SU-DHL-6 (cell line): Measurements from ENCODE around the gene ZNF654.

Experiments used
- H2AFZ ChIP-seq: fragments of 200-600 bp; sonication (generic); 2 replicates; pipeline ENCODE4 v1.6.1; 2014; ENCODE audit warnings: low read depth, mild to moderate bottlenecking, moderate library complexity, mixed read lengths, antibody characterized with exemption, low read length; ENCODE audit not compliant: severe bottlenecking
- H3F3A ChIP-seq: fragments of 200-600 bp; shearing (Covaris generic); 2 replicates; pipeline ENCODE4 v1.6.0; 2016; ENCODE audit warnings: antibody characterized with exemption, mild to moderate bottlenecking; ENCODE audit not compliant: insufficient read depth
- H3K27ac ChIP-seq: fragments of 200-600 bp; sonication (generic); 2 replicates; pipeline ENCODE4 v1.5.1; 2016; ENCODE audit warnings: low read depth, mild to moderate bottlenecking, low read length, moderate library complexity, mixed read lengths
- H3K27me3 ChIP-seq: fragments of 200-600 bp; sonication (generic), shearing (Covaris generic); 2 replicates; pipeline ENCODE4 v1.6.0; 2014; ENCODE audit warnings: mild to moderate bottlenecking, low read length
- H3K36me3 ChIP-seq: fragments of 200-600 bp; sonication (generic); 2 replicates; pipeline ENCODE4 v1.6.1; 2014; ENCODE audit warnings: mild to moderate bottlenecking, low read length, mixed read lengths
- H3K4me2 ChIP-seq: fragments of 300-600, 200-600 bp; shearing (Covaris generic), sonication (generic); 2 replicates; pipeline ENCODE4 v1.6.0; 2014; ENCODE audit warnings: low read length, low read depth, mild to moderate bottlenecking; ENCODE audit not compliant: poor library complexity, severe bottlenecking
- H3K4me3 ChIP-seq: fragments of 200-600 bp; sonication (generic); 2 replicates; pipeline ENCODE4 v1.5.1; 2014; ENCODE audit warnings: antibody characterized with exemption, low read length, mild to moderate bottlenecking, mixed read lengths; ENCODE audit not compliant: insufficient read depth, poor library complexity, severe bottlenecking
- H3K79me2 ChIP-seq: fragments of 200-600 bp; sonication (generic); 2 replicates; pipeline ENCODE4 v1.6.1; 2014; ENCODE audit warnings: mild to moderate bottlenecking, low read length, moderate library complexity; ENCODE audit not compliant: insufficient read depth
- H3K9ac ChIP-seq: fragments of 200-600 bp; sonication (generic); 2 replicates; pipeline ENCODE4 v1.7.0; 2014; ENCODE audit warnings: mild to moderate bottlenecking, low read length
- H3K9me2 ChIP-seq: fragments of 200-600 bp; sonication (generic); replicated peaks from 2 replicates; pipeline ENCODE4 v1.6.1; 2014; ENCODE audit warnings: low read length; ENCODE audit not compliant: insufficient read depth
- H3K9me3 ChIP-seq: fragments of 200-600 bp; sonication (generic); 2 replicates; pipeline ENCODE4 v1.6.1; 2014; ENCODE audit warnings: low read length, mixed read lengths; ENCODE audit not compliant: insufficient read depth
- H4K20me1 ChIP-seq: fragments of 200-600 bp; sonication (generic); 2 replicates; pipeline ENCODE4 v1.6.1; 2014; ENCODE audit warnings: low read depth, mild to moderate bottlenecking, antibody characterized with exemption, low read length, moderate library complexity, mixed read lengths
- CTCF ChIP-seq: fragments of 200-600 bp; sonication (generic); IDR thresholded peaks from one replicate; pipeline ENCODE4 v1.5.1; 2017; ENCODE audit warnings: antibody characterized with exemption, mild to moderate bottlenecking, low read length, moderate library complexity; ENCODE audit not compliant: insufficient read depth, poor library complexity, severe bottlenecking
- EZH2phosphoT487 ChIP-seq: fragments of 200-600 bp; sonication (generic), shearing (Covaris generic); conservative IDR thresholded peaks from 2 replicates; pipeline ENCODE4 v1.6.1; 2018; ENCODE audit warnings: mild to moderate bottlenecking, antibody characterized with exemption, low read length, moderate library complexity, mixed read lengths

Gene ZNF654

GRCh38 chr3:88033079-88033478, 26.0 kb upstream of the ZNF654 start:
- no peaks in the 10 kb centered on the region for H3K36me3 ChIP-seq
- no peaks in the 10 kb centered on the region for H3K9me2 ChIP-seq
- no peak overlapping the region for H3K9ac ChIP-seq
- TF ChIP-seq CTCF (no peak), EZH2phosphoT487 (no peak)
- H3K9me3 ChIP-seq: no peaks in the 10 kb centered on the region
- H3K27ac ChIP-seq: no peak overlapping the region
- no peak overlapping the region for H2AFZ ChIP-seq
- no peaks in the 10 kb centered on the region for H4K20me1 ChIP-seq
- H3F3A ChIP-seq: no peaks in the 10 kb centered on the region
- no peak overlapping the region for H3K4me2 ChIP-seq
- H3K4me3 ChIP-seq: no peak overlapping the region
- H3K79me2 ChIP-seq: no peaks in the 10 kb centered on the region
- H3K27me3 ChIP-seq: no peaks in the 10 kb centered on the region

GRCh38 chr3:88033808-88034207, 25.2 kb upstream of the ZNF654 start:
- H3K4me2 ChIP-seq: no peak overlapping the region
- TF ChIP-seq EZH2phosphoT487: no peak
- no peak for TF ChIP-seq CTCF
- no peaks in the 10 kb centered on the region for H3K9me3 ChIP-seq
- no peaks in the 10 kb centered on the region for H3K79me2 ChIP-seq
- no peaks in the 10 kb centered on the region for H3K36me3 ChIP-seq
- H3K9me2 ChIP-seq: no peaks in the 10 kb centered on the region
- H3K27me3 ChIP-seq: no peaks in the 10 kb centered on the region
- H3K27ac ChIP-seq: no peak overlapping the region
- no peaks in the 10 kb centered on the region for H3F3A ChIP-seq
- H3K4me3 ChIP-seq: no peak overlapping the region
- H3K9ac ChIP-seq: no peak overlapping the region
- no peak overlapping the region for H2AFZ ChIP-seq
- no peaks in the 10 kb centered on the region for H4K20me1 ChIP-seq

- Histone ChIP-seq H3K9me2 (no peaks in the 10 kb centered on the region), H3K9me3 (no peaks in the 10 kb centered on the region), H3K9ac (no peak overlapping the region), H3K4me3 (no peak overlapping the region), H3K79me2 (no peaks in the 10 kb centered on the region), H4K20me1 (no peaks in the 10 kb centered on the region), H3K36me3 (no peaks in the 10 kb centered on the region), H2AFZ (no peak overlapping the region), H3K27me3 (no peaks in the 10 kb centered on the region), H3F3A (no peaks in the 10 kb centered on the region), H3K27ac (no peak overlapping the region), H3K4me2 (no peak overlapping the region)
- TF ChIP-seq EZH2phosphoT487 (no peak), CTCF (no peak)
Measured at GRCh38 chr3:88034491-88035275, 24.4 kb upstream of the ZNF654 start.
